GM21786 (cell line): ENCODE results near the gene TICRR.
A peak's percentile ranks its signal among the peaks of the same experiment; 100 is the strongest.
"Not testable (repeated sequence)": the region's sequence is repeated elsewhere in the genome, so short reads cannot be mapped to it uniquely, and the experiment has no call there.

Source experiments
- ATAC-seq: cut with Tn5 transposase; IDR thresholded peaks from one replicate; pipeline ENCODE4 v1.9.1; 2021; ENCODE audit not compliant: unreplicated experiment

TICRR gene

GRCh38 chr15:89566621-89567294 is 8.5 kb upstream of the TICRR start:
- ATAC-seq: no peak

DNA sequence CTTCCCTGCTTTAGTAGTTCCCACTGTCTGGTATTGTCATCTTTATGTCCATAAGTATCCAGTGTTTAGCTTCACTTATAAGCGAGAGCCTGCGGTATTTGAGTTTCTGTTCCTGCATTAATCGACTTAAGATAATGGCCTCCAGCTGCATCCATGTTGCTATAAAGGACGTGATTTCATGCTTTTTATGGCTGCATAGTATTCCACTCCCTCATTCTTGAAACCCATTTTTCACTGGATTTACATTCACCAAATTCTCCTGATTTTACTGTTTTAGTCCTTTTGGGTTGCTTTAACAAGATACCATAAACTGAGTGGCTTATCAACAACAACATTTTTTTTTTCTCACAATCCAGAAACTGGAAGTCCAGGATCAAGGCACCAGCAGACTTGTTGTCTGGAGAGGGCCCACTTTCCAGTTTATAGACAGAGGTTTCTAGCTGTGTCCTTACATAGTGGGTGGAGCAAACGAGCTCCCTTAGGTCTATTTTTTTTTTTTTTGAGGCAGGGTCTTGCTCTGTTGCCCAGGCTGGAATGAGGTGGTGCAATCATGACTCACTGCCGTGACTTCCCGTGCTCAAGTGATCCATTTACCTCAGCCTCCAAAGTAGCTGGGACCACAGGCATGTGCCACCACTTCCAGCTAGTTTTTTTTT is 6.1 kb upstream of the TICRR start:
- ATAC-seq: no peak

GRCh38 chr15:89575656-89576416 is 567 bp downstream of the TICRR start:
- ATAC-seq: peak; percentile 7

- no peak for ATAC-seq
These were observed 1.1 kb downstream of the TICRR start for GRCh38 chr15:89576417-89576773.

GRCh38 chr15:89577776-89578115 is 2.5 kb downstream of the TICRR start:
- ATAC-seq: no peak

GRCh38 chr15:89578146-89578545 is 2.9 kb downstream of the TICRR start:
- no peak for ATAC-seq

GRCh38 chr15:89580747-89581146 is 5.5 kb downstream of the TICRR start:
- not testable (repeated sequence) for ATAC-seq

GRCh38 chr15:89586651-89587050 is 11.4 kb downstream of the TICRR start:
- ATAC-seq: no peak

DNA sequence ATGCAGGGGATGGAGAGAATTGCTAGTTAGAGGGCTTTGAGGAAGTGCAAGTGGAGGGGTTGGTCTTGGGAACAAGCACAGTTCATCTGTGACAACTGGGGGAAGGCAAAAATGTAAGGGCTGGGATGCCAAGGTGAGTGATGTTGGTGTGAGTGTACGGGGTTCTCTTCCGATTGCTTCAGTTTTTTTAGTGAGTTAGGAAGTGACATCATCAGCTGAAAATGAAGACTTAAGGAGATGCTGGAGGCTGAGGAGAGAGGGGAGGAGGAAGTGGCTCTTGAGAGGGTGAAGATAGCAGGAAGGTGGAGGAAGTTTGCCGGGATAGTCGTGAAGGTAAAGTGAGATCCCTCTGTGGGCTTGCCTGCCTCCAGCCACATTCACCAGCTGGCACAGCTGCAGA is 12.7 kb downstream of the TICRR start:
- no peak for ATAC-seq

DNA sequence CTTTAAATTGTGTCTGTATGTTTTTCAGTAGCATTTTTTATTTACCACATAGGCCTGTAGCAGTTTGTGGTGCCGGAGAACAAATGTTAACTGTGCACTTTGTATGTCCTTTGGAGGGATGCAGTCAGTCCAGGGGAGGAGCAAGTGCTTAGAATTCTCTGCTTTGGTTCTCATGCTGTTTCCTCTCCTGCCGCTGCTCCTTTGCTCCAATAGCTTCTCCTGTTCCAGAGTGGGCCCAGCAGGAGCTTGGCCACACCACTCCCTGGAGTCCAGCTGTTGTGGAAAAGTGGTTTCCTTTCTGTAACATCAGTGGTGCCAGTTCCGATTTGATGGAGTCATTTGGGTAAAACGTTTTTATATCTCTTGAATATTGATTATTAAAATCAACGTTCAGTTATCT is 16.6 kb downstream of the TICRR start:
- no peak for ATAC-seq

- no peak for ATAC-seq
These were observed 17.7 kb downstream of the TICRR start for GRCh38 chr15:89593018-89593417.

DNA sequence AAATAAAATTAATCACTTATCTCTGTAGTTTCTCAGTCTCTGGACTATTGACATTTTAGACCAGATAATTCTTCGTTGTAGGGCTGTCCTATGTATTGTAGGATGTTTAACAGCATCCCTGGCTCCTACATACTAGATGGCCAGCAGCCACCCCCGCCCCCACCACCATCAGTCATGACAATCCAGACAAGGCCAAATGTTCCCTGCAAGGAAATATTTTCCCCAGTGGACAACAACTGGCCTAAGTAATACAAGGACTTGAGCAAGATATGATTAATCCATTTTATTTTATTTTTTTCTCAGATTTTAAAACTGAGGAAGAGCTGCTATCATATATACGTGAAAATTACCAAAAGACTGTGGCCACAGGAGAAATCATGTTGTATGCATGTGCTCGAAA is 23.8 kb downstream of the TICRR start:
- no peak for ATAC-seq

DNA sequence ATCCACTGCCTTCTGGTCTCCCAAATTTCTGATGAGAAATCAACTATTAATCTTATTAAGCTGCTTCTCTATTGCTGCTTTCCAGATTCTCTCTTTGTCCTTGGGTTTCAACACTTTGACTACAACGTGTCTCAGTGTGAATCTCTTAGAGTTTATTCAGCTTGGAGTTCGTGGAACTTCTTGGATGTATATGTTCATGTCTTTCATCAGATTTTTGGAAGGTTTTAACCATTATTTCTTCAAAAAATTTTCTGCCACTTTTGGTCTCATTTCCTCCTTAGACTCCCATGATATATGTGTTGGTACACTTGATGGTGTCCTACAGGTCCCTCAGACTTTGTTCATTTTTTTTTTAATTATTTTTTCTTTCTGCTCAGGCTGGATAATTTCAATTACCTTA is 36.0 kb downstream of the TICRR start:
- no peak for ATAC-seq

- no peak for ATAC-seq
These were observed 37.8 kb downstream of the TICRR start for GRCh38 chr15:89613031-89613430.

DNA sequence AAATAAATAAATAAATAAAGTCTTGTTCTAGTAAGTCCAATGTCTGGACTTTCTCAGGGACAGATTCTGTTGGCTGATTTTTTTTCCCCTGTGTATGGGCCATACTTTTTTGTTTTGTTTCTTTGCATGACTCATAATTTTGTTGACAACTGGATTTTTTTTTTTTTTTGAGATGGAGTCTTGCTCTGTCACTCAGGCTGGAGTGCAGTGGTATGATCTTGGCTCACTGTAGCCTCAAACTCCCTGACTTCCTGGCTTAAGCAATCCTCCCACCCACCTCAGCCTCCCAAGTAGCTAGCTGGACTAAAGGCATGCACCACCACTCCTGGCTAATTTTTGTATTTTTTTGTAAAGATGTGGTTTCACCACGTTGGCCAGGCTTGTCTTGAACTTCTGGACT is 38.9 kb downstream of the TICRR start:
- ATAC-seq: no peak

- ATAC-seq: no peak
These were observed 39.9 kb downstream of the TICRR start for GRCh38 chr15:89615135-89615534.

DNA sequence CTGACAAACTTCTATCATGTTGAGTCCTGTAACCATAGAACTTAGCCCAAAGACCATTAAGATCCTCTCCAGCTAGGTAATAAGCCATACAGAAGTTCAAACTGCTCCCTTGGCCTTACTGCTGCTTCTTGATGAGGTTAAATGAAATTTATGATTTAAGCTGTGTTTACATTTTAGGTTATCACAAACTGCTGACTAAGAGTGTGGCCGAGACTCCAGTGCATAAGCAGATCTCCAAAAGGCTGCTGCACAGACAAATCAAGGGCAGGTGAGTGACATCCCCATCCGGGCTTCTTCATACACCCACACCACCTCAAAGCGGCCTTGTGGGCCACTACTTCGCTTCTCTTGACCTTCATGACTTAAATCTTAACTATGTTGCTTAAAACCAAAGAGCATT is 41.0 kb downstream of the TICRR start:
- no peak for ATAC-seq

DNA sequence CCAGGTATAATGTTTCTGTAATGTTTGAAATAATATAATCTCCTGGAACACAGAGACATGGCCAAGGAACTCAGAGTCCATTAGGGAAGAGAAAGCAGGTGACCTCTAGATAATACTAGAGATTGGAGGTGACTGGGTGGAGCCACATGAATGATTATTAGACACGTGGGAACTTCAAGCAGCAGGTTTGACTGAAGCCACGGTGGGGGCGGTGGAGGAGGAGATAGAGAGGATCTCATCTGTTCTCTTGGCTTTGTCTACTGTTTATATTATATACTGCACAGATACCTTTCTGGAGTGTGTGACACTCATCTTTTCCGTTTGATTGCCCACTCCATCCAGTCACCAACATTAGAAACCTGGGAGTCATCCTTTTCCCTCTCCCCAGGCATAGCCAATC is 46.3 kb downstream of the TICRR start:
- ATAC-seq: no peak

- ATAC-seq: no peak
These were observed 47.9 kb downstream of the TICRR start for GRCh38 chr15:89623165-89623564.

DNA sequence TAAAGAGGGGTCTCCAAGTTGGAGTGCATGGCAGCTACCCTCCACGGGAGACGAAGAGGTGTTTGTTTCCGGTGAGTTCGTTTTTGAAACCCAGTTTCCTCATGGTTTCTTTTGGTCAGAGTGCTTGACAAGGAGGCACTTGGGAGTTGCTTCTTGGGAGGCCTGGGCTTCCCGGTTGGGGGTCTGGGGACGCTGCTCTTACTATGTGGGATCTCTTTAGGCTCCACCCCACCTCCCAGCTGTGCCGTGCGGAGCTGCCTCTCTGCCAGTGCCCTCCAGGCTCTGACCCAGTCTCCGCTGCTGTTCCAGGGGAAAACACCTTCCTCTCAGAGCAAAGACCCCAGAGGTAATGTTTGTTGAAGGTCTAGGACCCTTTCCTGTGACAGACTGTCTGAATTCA is 50.4 kb downstream of the TICRR start:
- no peak for ATAC-seq

- no peak for ATAC-seq
These were observed 52.1 kb downstream of the TICRR start for GRCh38 chr15:89627256-89627970.

DNA sequence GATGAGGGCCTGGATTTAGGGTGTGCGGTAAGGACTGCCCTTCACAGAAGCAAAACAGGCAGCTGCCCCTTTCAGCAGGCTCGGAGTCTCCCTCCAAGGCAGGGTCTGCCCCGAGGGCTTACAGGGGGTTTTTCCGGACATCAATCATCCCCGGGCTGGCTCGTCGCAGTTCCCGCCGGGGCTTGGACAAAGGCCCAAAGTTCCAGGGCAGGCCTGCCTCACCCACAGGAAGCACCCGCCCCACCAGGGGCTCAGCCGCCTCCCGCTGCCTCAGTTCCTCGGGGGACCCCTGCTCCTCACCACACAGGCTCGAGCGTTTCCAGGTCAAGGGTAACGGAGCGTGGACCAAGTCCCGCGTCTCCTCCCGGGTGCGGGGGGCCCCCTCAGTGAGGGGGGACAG is 53.0 kb downstream of the TICRR start:
- no peak for ATAC-seq
